ENCODE data around the gene TTPAL.
"Not testable (repeated sequence)": the region's sequence is repeated elsewhere in the genome, so short reads cannot be mapped to it uniquely, and the experiment has no call there.

Gene TTPAL

DNA sequence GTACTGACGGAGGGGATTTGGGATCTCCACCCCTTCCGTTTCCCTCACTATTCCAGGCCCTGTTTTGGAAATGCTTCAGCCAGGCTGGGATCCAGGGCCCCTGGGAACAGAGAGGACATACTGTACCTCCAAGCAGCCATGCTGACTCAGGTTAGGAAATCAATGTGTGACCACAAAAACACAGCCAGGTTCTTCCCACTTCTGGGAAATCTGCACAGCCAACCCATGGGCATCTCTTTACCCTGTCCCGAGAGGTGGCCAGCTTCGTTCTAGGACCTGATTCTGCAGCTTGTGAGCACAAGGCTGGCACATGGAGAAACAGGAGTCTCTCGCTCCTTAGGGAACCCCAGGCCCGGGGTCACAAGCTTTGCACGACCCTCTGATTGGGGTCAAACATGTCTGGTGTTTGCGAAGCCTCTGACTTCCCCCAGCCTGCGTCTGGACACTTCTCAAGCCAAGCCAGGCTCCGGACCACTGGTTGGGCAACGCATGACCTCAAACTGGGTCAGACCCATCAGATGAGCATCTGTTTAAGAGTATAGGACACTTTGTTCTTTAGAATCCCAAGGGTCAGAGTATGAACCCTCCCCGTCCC is 8.3 kb upstream of the TTPAL start:
- DNase-seq (ENCODE audit: low read depth in 3 of 3, low spot score in 1 of 3): no peak

DNA sequence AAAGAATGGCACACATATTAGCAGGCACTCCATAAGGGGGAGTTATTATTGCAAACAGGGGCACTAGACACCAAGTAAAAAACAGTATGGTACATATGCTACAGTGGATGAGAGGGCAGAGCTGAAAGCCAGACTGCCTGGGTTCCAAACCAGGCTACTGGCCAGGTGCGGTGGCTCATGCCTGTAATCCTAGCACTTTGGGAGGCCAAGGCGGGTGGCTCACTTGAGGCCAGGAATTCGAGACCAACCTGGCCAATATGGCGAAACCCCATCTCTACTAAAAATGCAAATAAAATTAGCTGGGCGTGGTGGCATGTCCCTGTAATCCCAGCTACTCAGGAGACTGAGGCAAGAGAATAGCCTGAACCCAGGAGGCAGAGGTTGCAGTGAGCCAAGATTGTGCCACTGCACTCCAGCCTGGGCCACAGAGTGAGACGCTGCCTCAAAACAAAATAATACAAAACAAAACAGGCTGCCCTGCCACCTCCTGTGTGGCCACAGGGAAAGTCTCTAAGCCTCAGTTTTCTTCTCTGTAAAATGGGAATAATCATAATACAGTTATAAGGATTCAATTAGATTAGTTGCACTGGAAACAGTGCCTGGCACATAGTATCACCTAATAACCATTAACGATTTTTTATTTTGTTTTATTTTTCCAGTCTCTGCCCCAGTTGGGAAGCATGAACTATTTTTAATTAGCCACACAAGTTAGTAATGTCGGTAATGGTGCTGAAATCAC is 7.5 kb upstream of the TTPAL start:
- no peak for DNase-seq (ENCODE audit: low read depth in 3 of 3, low spot score in 1 of 3)

DNA sequence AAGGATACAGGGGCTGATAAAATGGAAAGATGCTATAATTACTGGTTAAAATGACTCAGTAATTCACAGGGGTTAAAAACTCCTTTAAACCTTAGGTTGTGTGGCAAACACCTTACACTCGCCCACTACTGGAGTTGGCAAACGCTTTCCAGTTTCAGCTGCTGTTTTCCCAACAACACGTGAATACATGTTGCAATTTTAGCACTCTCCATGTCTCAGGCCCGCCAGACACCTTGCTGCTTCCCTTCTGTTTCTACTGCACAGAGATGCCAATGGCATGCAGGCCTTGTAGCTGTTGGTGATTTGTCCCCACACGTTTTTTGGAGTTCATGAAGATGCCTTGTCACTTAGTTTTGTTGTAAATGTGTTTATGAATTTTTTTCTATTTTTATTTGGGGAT is 5.3 kb upstream of the TTPAL start:
- DNase-seq (ENCODE audit: low read depth in 3 of 3, low spot score in 1 of 3): no peak

DNA sequence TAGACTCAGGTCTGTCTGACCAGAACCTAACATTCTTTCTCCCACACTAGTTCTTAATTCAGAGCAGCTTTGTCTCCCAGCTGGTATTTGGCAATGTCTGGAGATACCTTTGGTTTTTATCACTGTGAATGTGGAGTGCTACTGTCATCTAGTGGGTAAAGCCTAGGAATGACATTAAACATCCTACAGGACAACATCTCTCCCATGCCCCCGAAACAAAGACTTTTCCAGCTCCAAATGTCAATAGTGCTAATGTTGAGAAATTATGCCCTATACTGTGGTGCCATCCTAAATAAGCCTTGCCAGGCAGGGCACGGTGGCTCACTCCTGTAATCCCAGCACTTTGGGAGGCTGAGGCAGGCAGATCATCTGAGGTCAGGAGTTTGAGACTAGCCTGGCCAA is 4.2 kb upstream of the TTPAL start:
- DNase-seq (ENCODE audit: low read depth in 3 of 3, low spot score in 1 of 3): no peak

DNA sequence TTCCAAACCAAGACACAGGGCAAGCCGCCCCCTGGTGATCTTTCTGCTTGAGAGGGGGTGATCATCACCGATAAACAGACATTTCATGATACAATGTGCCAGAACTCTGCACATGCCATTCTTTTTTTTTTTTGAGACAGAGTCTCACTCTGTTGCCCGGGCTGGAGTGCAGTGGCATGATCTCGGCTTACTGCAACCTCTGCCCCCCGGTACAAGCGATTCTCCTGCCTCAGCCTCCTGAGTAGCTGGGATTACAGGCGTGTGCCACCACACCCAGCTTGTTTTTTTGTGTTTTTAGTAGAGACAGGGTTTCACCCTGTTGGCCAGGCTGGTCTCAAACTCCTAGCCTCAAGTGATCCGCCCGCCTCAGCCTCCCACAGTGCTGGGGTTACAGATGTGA is 3.4 kb upstream of the TTPAL start:
- not testable (repeated sequence) for DNase-seq (ENCODE audit: low read depth in 3 of 3, low spot score in 1 of 3)

DNA sequence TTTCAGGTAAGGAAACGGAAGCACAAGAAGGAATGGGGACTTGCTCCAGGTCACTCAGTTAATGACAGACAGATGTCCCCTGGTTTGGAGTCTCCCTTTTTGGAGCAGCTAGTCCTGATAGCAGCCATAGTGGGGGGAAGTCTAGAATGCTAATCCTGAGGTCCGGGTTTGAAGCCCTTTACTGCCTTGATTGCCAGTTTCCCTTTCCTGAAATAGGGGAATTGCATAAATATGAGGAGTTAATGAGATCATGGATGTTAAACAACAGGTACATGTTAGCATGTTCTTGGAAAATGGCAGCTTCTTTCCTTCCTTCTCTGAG is 341 bp upstream of the TTPAL start:
- DNase-seq (ENCODE audit: low read depth in 3 of 3, low spot score in 1 of 3): no peak

DNA sequence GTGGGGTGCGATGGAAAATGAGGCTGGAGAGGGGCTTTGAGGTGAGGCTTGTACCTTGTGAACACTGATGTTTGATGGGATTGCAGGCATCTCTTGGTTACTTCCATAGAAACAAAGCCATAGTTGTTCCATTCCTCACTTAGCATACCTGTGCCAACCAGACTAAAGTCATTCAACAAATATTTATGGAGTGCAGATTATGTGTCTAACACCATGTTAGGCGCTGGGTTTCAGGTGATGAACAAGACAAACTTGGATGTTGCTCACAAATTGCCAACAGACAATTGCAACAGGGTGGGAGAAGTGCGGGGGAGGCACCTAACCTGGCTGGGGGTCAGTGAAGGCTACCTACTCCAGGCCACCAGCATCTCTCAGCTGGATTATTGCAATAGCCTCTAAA is 1.5 kb downstream of the TTPAL start:
- DNase-seq (ENCODE audit: low read depth in 3 of 3, low spot score in 1 of 3): no peak

DNA sequence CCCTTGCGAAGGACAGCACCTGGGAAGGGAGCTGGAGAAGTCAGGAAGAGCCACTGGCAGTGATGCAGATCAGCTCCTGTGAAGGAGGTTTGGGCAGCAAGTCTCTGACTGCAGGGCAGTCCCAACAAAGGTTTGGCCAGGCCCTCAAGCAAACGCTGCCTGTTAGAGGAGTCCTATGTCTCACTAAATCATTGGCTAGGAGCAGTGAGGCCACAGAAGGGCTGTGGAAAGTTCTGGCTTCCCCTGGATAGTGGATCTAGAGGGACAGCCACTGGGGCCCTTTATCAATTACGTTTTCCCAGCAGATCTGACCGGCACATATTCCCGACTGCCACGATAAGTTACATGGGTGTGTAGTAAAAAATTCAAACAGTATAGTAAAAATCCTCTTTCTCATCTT is 2.5 kb downstream of the TTPAL start:
- no peak for DNase-seq (ENCODE audit: low read depth in 3 of 3, low spot score in 1 of 3)

DNA sequence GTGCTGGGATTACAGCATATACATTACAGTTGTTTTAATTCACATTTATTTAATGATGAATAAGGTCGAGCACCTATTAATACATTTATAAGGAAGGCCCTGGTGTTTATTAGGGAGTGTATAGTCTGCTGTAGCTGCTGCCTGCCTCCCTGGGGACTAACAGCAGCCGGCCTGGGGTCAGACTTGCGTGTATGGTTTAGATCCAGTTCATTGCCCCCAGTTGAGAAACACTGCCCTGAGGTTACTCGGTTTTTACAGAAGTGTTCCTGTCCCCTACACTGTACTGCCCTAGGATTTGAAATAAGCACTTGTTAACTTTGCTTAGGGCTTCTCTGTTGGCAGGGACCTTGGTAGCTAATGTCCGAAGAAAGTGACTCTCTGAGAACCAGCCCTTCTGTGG is 4.0 kb downstream of the TTPAL start:
- no peak for DNase-seq (ENCODE audit: low read depth in 3 of 3, low spot score in 1 of 3)

DNA sequence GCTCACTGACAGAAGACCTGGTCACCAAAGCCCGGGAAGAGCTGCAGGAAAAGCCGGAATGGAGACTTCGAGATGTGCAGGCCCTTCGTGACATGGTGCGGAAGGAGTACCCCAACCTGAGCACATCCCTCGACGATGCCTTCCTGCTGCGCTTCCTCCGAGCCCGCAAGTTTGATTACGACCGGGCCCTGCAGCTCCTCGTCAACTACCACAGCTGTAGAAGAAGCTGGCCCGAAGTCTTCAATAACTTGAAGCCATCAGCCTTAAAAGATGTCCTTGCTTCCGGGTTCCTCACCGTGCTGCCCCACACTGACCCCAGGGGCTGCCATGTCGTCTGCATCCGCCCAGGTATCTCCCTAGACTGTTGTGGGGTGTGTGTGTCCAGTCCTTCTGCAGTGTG is 4.4 kb downstream of the TTPAL start:
- DNase-seq (ENCODE audit: low read depth in 3 of 3, low spot score in 1 of 3): no peak

DNA sequence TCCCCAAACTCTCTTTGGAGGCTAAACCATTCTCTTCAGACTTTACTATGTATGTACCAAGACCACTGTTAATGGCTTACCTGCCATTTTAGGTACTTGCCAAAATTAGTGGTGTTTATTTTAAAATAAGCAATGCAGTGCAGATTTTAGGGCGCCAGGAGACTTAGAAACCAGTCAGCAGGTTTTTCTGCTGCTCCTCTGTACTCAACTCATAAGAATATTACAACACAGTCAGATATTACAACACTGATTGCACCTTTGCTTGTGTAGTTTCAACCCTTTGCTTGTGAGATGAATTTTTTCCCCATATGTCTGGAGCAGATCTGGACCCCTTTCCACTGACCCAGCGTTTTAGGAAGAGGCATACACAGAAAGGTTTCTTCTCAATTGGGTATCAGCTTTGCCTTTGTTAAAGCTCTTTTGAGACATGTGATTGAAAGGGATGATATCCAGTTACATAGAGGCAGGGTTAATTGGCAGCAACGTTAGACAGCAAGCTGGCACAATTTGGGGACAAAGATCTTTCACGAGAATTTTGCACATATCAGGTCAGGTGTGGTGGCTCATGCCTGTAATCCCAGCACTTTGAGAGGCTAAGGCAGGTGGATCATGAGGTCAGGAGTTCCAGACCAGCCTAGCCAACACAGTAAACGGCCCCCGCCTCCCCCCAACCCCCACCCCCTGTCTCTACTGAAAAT is 6.2 kb downstream of the TTPAL start:
- no peak for DNase-seq (ENCODE audit: low read depth in 3 of 3, low spot score in 1 of 3)

DNA sequence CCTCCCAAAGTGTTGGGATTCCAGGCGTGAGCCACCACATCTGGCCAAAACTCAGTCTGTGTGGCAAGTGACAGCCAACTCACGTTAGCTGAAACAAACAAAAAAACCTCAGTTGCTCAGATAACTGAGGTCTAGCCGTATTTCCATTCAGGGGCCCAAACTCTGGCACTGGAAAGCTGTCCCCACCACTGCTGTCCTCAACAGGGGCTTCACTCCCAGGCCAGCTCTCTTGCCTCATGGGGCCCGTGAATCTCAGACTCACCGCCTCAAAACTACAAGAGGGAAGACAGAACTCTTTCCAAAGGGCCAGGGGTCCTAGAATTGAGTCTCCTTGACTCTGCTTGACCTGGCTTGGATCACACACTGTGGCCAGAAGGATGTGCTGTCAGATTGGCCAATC is 7.4 kb downstream of the TTPAL start:
- DNase-seq (ENCODE audit: low read depth in 3 of 3, low spot score in 1 of 3): no peak

DNA sequence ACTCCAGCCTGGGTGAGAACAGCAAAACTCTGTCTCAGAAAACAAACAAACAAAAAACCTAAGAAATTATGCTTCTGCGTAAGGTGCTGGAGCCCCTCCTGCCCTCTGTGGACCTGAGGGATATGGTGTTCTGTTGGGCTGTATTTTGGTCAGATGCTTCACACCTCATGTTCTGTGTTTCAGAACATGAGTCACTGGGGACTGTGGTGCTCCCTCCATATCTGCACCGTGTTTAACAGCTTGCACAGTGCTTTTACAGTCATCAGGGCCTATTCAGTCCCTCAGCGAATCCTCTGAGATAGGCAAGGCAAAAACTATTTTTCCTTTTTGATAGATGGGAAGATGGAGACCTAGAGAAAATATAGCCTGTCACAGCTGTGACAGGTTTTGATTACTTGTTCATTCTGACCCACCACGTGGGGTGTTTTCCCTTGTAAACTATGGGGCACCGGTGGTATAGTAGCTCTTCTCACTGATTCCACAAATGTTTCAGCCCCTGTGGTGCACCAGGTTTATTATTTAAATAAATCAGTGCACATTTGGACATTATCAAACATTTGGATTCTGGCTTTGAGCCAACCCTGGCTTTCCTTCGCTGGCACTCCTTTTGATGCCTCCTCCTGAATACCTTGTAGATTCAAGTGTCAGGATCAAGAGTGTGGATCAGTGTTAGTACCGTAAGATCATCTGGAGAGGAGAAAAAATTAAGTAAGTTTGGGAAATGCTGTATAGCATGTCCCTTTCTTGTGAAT is 9.6 kb downstream of the TTPAL start:
- DNase-seq (ENCODE audit: low read depth in 3 of 3, low spot score in 1 of 3): no peak

DNA sequence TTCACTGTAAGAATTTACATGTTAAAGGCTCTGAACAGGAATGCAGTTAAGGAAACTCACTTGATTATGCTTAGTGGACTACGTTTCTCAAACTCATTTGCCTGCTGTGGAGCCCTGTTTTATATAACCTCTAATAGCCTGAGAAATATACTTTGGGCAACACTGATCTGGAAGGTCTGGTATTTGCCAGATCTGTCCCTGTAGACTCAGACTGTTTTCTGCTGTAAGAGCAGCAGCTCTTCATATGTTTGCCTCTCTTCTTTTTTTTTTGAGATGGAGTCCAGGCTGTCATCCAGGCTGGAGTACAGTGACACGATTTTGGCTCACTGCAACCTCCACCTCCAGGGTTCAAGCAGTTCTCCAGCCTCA is 10.1 kb downstream of the TTPAL start:
- DNase-seq (ENCODE audit: low read depth in 3 of 3, low spot score in 1 of 3): no peak

DNA sequence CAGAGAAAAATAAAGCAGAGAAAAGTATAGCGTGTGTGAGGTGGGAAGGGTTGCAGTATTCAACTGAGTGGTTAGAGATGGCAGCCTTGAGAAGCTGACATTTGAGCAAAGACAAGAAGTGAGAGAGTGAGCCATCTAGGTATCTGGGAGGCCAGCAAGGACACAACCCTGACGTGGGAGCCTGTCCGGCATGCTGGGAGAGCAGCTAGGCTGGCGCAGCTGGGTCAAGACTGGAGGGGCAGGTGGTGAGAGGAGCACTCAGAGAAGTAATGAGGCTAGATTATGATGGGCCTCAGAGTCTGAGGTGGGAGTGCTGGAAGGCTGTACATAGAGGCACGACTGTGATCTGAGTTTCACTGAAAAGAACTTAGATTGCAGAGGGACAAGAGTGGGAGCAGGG is 12.9 kb downstream of the TTPAL start:
- no peak for DNase-seq (ENCODE audit: low read depth in 3 of 3, low spot score in 1 of 3)

DNA sequence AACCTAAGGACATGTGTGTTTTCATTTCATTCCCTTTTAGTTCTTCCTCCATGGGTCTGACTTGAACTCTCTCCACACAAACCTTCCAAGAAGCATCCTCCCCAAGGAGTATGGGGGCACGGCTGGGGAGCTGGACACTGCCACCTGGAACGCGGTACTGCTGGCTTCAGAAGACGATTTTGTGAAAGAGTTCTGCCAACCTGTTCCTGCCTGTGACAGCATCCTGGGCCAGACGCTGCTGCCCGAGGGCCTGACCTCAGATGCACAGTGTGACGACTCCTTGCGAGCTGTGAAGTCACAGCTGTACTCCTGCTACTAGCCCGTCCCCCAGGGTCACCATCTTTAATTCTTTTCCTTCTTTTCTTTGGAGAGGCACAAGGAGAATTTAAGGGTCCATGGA is 13.5 kb downstream of the TTPAL start:
- DNase-seq (ENCODE audit: low read depth in 3 of 3, low spot score in 1 of 3): no peak

DNA sequence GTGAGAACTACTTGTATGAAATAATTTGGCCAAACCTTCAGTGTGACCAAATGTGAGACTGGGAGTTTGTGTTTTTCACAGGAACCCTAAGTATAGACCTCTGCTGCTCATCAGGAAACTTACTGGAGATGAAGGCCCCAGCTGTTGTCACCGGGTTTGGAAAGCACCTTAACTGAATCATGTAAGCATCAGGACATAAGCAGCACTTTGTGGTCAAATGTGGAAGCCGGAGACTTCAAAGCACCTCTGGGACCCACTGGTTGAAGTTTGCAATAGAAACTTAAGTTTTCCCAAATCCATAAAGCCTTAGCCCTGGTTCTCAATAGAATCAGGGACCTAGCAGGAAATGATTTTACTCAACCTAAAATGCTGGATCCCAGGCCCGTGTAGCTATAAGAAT is 14.3 kb downstream of the TTPAL start:
- DNase-seq (ENCODE audit: low read depth in 3 of 3, low spot score in 1 of 3): no peak

DNA sequence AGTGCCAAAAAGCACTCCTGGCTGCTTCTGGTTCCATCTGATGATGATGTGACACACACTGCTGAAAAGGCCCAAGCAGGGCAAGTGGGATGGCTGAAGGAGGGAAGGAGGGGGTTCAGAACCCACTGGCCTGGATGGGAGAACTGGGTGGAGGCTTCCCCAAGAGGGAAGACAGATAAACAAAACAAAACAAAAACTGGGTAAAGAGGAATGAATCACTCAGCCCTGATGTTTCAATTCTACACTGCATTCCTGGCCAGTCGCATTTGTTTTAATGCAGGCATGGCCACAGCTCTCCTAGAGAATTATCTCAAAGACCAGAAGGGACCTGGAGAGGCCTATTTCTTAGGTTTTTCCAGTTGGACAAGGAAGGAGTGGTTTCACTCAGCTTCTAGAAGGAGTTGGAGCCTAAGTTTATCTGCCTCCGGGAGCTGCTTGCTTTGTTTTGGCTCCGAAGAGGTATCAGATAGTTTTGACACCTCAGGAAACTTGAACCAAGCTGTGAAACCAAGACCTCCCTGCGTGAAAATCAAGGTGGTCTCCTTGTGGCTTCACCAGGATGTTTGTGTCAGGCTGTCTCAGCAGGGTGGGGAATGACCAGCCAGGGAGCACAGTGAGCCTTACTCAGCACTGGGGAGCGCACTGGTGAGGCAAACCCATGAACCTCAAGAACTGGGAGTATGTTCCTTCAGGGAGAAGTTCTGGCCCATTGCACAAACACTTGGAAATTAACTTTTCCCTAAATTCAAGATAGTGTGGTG is 16.1 kb downstream of the TTPAL start:
- DNase-seq (ENCODE audit: low read depth in 3 of 3, low spot score in 1 of 3): no peak

DNA sequence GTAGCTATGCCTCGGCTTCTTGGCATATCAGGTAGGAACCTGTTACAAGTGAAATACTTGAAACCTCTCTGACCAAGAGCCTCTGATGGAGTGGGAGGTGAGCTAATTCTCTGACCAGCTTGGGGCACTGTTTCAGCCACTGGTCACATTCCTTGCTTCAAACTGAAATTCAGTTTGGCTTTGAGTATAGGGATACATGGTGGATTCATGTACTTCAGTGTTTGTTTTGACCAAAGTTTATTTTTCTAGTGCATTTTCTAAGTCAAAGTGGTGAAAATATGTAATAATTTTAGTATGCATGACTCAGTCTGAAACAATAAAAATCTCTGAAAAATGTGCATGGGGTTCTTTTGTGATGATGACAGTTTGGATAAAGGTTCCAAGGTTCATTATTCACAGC is 18.6 kb downstream of the TTPAL start:
- DNase-seq (ENCODE audit: low read depth in 3 of 3, low spot score in 1 of 3): no peak

DNA sequence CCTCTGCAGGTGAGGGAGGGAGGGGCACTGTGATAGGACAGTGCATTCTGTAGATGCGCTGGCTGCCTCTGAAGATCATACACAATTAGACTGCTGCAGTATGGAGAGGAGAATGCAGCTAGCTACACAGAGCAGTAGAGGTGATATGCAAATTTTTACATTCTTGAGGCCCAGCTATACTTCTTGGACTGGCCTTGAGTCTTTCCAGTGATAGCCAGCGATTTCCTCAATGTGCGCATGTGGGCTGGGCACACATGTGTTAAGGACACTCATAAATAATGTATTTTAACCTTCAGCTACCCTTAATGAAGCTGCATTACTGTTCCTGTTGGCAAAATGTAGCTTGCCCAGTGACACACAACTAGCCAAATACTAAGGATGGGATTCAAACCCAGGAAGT is 19.0 kb downstream of the TTPAL start:
- DNase-seq (ENCODE audit: low read depth in 3 of 3, low spot score in 1 of 3): no peak

DNA sequence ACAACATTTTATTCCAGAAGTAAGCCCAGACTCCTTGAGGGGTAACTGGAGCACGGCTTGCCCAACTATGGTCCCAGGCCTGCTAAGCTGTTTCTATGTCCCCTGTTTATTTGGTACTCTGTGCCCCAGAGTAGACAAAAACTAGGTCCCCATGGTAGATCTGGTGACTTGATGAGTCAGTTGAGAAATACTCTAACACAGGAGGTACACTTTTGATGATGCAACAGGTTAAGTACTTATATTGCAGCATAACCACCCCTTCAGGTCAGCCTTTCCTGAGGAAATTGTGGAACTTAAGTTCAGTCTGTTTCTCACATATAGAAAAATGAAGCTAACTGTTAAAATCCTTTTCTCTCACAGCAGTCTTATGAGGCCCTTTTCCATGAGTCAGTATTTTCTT is 19.6 kb downstream of the TTPAL start:
- DNase-seq (ENCODE audit: low read depth in 3 of 3, low spot score in 1 of 3): no peak
